CD8-positive, alpha-beta memory T cell (primary cell): ENCODE data around the gene NARF. TPM values are rescaled to one million over a fixed set of nuclear protein-coding genes. Genes with fewer than 3 reads are reported as not detected.

Source experiments
- CTCF ChIA-PET: fragments of 350-600 bp; sonication (Branson Sonifier 250); formaldehyde crosslinking; loops from one replicate; lab custom pipeline; 2021; ENCODE audit warnings: antibody characterized with exemption; lab: Charles Lee
- POLR2A ChIA-PET: fragments of 350-600 bp; sonication (Branson Sonifier 250); formaldehyde crosslinking; loops from one replicate; lab custom pipeline; 2021; ENCODE audit warnings: antibody characterized with exemption; lab: Charles Lee
- DNase-seq, 5 donors: peaks; one replicate each; pipeline versions ENCODE4 v3.0.0 to v3.0.0-alpha.2; 2020 to 2022; ENCODE audit warnings: mixed read lengths in 1 of 5
- H3K27ac ChIP-seq: one replicate; pipeline ENCODE4 v1.7.0; 2013; ENCODE audit warnings: low read depth, mild to moderate bottlenecking, low read length, moderate library complexity
- H3K27me3 ChIP-seq: 2 replicates; pipeline ENCODE4 v1.7.0; 2013; ENCODE audit warnings: low read length, mild to moderate bottlenecking; ENCODE audit not compliant: insufficient read depth, poor library complexity, severe bottlenecking
- H3K36me3 ChIP-seq: 2 replicates; pipeline ENCODE4 v1.7.0; 2013; ENCODE audit warnings: mild to moderate bottlenecking, low read length, moderate library complexity; ENCODE audit not compliant: insufficient read depth
- H3K4me1 ChIP-seq: 2 replicates; pipeline ENCODE4 v1.7.0; 2013; ENCODE audit warnings: mild to moderate bottlenecking, low read length, moderate library complexity; ENCODE audit not compliant: insufficient read depth
- H3K4me3 ChIP-seq: 2 replicates; pipeline ENCODE4 v1.7.0; 2013; ENCODE audit warnings: mild to moderate bottlenecking, low read length
- H3K9me3 ChIP-seq: 2 replicates; pipeline ENCODE4 v1.7.0; 2013; ENCODE audit warnings: mild to moderate bottlenecking, low read length
- H3K27ac Mint-ChIP-seq, 8 donors: one replicate each; pipeline ENCODE4 v1.8.0; 2020 to 2021; ENCODE audit warnings: mixed read lengths in 8 of 8, mild to moderate bottlenecking in 6 of 8, inconsistent platforms in 3 of 8, moderate library complexity in 3 of 8
- H3K27me3 Mint-ChIP-seq, 2 donors: one replicate each; pipeline ENCODE4 v1.8.0; 2020 to 2021; ENCODE audit warnings: mixed read lengths in 2 of 2, mild to moderate bottlenecking in 1 of 2, moderate library complexity in 1 of 2
- H3K36me3 Mint-ChIP-seq, 3 donors: one replicate each; pipeline ENCODE4 v1.8.0; 2020 to 2021; ENCODE audit warnings: mixed read lengths in 3 of 3, inconsistent platforms in 1 of 3, mild to moderate bottlenecking in 1 of 3
- H3K4me1 Mint-ChIP-seq, 3 donors: one replicate each; pipeline ENCODE4 v1.8.0; 2020 to 2021; ENCODE audit warnings: mixed read lengths in 3 of 3, inconsistent platforms in 1 of 3, mild to moderate bottlenecking in 1 of 3
- H3K4me3 Mint-ChIP-seq, 7 donors: one replicate each; pipeline ENCODE4 v1.8.0; 2020 to 2021; ENCODE audit warnings: mixed read lengths in 7 of 7, mild to moderate bottlenecking in 6 of 7, moderate library complexity in 4 of 7, inconsistent platforms in 2 of 7
- H3K9me3 Mint-ChIP-seq, 5 donors: one replicate each; pipeline ENCODE4 v1.8.0; 2020 to 2022; ENCODE audit warnings: mixed read lengths in 5 of 5, mild to moderate bottlenecking in 3 of 5, moderate library complexity in 2 of 5, inconsistent platforms in 1 of 5
- polyA plus RNA-seq: library from polyadenylated mRNA; unstranded; fragments of 300-500 nt; fragmentation: Illumina TruSeq; gene quantifications from one replicate; pipeline ENCODE4 v1.2.3, GENCODE V29; 2021
- total RNA-seq, 2 experiments: library from RNA; stranded (reverse); gene quantifications; one replicate each; pipeline ENCODE4 v1.2.3, GENCODE V29; 2021

The NARF gene
- total and polyA plus RNA-seq, 3 experiments from 2014 or later, result 62.2 to 95.3 (median 63.0) TPM

DNA sequence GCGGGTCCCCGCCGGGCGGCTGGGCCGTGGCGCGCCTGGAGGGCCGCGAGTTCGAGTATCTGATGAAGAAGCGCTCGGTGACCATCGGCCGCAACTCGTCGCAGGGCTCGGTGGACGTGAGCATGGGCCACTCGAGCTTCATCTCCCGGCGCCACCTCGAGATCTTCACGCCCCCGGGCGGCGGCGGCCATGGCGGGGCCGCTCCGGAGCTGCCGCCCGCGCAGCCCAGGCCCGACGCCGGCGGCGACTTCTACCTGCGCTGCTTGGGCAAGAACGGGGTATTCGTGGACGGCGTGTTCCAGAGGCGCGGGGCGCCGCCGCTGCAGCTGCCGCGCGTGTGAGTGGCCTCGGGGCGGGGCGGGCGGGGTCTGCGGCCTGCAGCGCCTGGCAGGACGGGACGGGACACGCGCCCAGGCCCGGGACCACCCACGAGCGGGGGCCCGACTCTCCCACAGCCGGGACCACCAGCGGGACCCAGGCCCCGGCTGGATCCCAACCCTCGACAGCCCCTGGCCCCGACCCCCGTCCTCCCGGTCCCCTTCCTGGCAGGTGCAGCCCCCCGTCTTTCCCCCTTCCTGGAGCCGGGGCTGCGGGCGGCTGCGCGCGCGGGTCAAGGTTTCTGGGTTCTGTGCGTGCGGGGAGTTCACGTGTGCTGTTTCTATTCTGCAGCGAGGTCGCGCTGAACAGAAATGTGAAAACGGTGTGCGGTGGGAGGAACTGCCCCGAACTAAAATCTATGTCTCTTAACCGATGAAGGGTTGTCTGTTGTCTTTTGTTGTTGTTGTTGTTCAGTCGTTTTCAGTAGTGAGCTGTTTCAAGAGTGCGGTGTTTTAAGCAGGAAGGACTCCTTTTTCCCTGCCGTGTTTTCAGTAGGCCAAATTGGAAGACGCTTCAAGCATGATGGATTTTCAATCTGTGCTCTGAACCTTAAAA is 61.7 kb downstream of the NARF start:
- peak overlapping the region; percentile 53 for H3K27ac ChIP-seq
- Mint-ChIP-seq H3K4me3 (peak overlapping the region; percentile 85 to 97 (median 93)), H3K36me3 (peaks cover 0 to 9% (median 0%) of the 10 kb centered on the region in 3 donors), H3K4me1 (peaks cover 26 to 41% (median 40%) of the 10 kb centered on the region in 3 donors), H3K27ac (peak overlapping the region; percentile 84 to 97 (median 90)), H3K27me3 (no peaks in the 10 kb centered on the region), H3K9me3 (no peaks in the 10 kb centered on the region)
- CTCF ChIA-PET, result interaction anchor here (1.1 to 2.4 kb wide), 3 partner anchors 17 to 31 kb away, joined by 3 to 5 read pairs (median 3); no protein-coding TSS in a partner anchor
- H3K9me3 ChIP-seq, result no peaks in the 10 kb centered on the region
- POLR2A ChIA-PET, result interaction anchor here (1.0 to 1.7 kb wide), 7 partner anchors 8 to 497 kb away, joined by 3 to 12 read pairs (median 5); partner anchors contain the start of genes CENPX, LRRC45 and NARF
- H3K27me3 ChIP-seq, result no peaks in the 10 kb centered on the region
- H3K4me1 ChIP-seq, result peaks cover 13% of the 10 kb centered on the region
- H3K36me3 ChIP-seq, result no peaks in the 10 kb centered on the region
- H3K4me3 ChIP-seq, result peak overlapping the region; percentile 56
- peak; percentile 19 to 59 (median 40) for DNase-seq

DNA sequence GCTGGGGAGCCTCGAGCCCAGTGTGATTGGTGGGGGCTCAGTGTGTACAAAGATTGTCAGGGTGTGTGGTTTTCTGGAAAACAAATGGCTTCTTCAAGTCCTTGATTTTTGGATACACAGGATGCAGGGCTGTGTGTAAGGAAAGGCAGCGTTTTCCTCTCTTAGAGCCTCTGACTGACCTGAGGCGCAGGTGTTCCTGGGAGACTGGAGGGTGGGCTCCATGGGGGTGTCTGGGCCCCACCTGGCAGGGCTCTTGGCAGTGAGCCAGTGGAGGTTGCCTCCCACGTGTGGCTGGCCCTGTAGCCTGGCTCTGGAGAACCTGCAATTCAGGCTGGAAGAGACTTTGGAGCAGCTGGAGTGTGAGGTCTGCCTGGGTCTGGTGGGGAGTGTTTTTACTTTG is 66.0 kb downstream of the NARF start:
- H3K4me3 Mint-ChIP-seq, result peak overlapping the region in 5 of 7 donors; percentile 17 to 54 (median 37)

DNA sequence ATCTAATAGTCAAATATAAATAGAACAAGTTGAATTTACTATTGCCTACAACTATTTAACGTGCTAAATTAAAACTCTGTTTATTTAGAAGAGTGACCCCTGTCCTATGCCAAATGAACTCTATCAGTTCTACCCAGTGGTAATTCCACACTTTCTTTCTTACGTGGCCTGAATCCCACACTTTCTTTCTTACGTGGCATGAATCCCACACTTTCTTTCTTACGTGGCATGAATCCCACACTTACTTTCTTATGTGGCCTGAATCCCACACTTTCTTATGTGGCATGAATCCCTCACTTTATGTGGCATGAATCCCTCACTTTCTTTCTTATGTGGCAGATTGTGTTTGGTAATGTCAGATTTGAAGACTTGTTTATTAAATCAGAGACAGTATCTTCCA is 67.2 kb downstream of the NARF start:
- no peak overlapping the region for H3K4me3 ChIP-seq
- H3K27ac ChIP-seq, result no peak overlapping the region
- peaks cover 0 to 8% (median 2%) of the 10 kb centered on the region in 3 donors for H3K36me3 Mint-ChIP-seq
- POLR2A ChIA-PET, result no interaction called here
- no peaks in the 10 kb centered on the region for H3K27me3 ChIP-seq
- H3K27ac Mint-ChIP-seq, result peak overlapping the region in 7 of 8 donors; percentile 23 to 90 (median 66)
- H3K4me1 Mint-ChIP-seq, result peaks cover 54 to 84% (median 68%) of the 10 kb centered on the region in 3 donors
- H3K36me3 ChIP-seq, result no peaks in the 10 kb centered on the region
- H3K27me3 Mint-ChIP-seq, result no peaks in the 10 kb centered on the region
- H3K4me1 ChIP-seq, result peaks cover 25% of the 10 kb centered on the region
- CTCF ChIA-PET, result no interaction called here
- H3K9me3 Mint-ChIP-seq, result no peaks in the 10 kb centered on the region
- no peak for DNase-seq
- H3K4me3 Mint-ChIP-seq, result peak overlapping the region in 1 of 7 donors; percentile 56
- H3K9me3 ChIP-seq, result no peaks in the 10 kb centered on the region

More for the DNA sequence above, 66.0 kb downstream of the NARF start:
- Histone ChIP-seq H3K4me1 (peaks cover 23% of the 10 kb centered on the region), H3K36me3 (no peaks in the 10 kb centered on the region), H3K4me3 (no peak overlapping the region), H3K9me3 (no peaks in the 10 kb centered on the region), H3K27me3 (no peaks in the 10 kb centered on the region), H3K27ac (no peak overlapping the region)
- ChIA-PET POLR2A (no interaction called here), CTCF (no interaction called here)
- DNase-seq, result no peak
- H3K4me1 Mint-ChIP-seq, result peaks cover 51 to 78% (median 66%) of the 10 kb centered on the region in 3 donors
- no peaks in the 10 kb centered on the region for H3K27me3 Mint-ChIP-seq
- H3K27ac Mint-ChIP-seq, result peak overlapping the region in 5 of 8 donors; percentile 33 to 92 (median 62)
- H3K36me3 Mint-ChIP-seq, result peaks cover 0 to 9% (median 2%) of the 10 kb centered on the region in 3 donors
- no peaks in the 10 kb centered on the region for H3K9me3 Mint-ChIP-seq

DNA sequence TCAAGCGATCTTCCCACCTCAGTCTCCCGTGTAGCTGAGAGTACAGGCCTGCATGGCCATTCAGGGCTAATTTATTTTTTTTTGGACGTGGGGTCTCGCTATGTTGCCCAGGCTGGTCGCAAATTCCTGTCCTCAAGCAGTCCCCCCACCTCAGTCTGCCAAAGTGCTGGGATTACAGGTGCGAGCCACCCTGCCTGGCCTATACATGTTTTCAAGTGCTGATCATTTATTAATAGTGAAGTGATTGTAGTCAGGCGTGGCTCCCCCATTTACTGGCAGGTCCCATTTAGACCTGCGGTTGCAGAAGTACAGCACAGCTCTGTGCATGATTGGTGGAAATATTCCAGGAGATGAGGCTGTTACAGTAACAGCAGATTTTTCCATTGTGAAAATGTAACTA is 69.4 kb downstream of the NARF start:
- H3K27me3 Mint-ChIP-seq, result no peaks in the 10 kb centered on the region
- peak overlapping the region in 1 of 7 donors; percentile 52 for H3K4me3 Mint-ChIP-seq
- no peak for DNase-seq
- peaks cover 53 to 75% (median 57%) of the 10 kb centered on the region in 3 donors for H3K4me1 Mint-ChIP-seq
- no peaks in the 10 kb centered on the region for H3K36me3 ChIP-seq
- H3K36me3 Mint-ChIP-seq, result peaks cover 0 to 7% (median 2%) of the 10 kb centered on the region in 3 donors
- H3K27ac ChIP-seq, result no peak overlapping the region
- H3K9me3 ChIP-seq, result no peaks in the 10 kb centered on the region
- POLR2A ChIA-PET, result interaction anchor here (1.5 kb wide), 1 partner anchor 8 kb away, joined by 5 read pairs; the partner anchor contains the start of gene FOXK2
- H3K9me3 Mint-ChIP-seq, result no peaks in the 10 kb centered on the region
- no peaks in the 10 kb centered on the region for H3K27me3 ChIP-seq
- CTCF ChIA-PET, result no interaction called here
- H3K27ac Mint-ChIP-seq, result peak overlapping the region in 7 of 8 donors; percentile 19 to 69 (median 55)
- peaks cover 24% of the 10 kb centered on the region for H3K4me1 ChIP-seq
- H3K4me3 ChIP-seq, result no peak overlapping the region

DNA sequence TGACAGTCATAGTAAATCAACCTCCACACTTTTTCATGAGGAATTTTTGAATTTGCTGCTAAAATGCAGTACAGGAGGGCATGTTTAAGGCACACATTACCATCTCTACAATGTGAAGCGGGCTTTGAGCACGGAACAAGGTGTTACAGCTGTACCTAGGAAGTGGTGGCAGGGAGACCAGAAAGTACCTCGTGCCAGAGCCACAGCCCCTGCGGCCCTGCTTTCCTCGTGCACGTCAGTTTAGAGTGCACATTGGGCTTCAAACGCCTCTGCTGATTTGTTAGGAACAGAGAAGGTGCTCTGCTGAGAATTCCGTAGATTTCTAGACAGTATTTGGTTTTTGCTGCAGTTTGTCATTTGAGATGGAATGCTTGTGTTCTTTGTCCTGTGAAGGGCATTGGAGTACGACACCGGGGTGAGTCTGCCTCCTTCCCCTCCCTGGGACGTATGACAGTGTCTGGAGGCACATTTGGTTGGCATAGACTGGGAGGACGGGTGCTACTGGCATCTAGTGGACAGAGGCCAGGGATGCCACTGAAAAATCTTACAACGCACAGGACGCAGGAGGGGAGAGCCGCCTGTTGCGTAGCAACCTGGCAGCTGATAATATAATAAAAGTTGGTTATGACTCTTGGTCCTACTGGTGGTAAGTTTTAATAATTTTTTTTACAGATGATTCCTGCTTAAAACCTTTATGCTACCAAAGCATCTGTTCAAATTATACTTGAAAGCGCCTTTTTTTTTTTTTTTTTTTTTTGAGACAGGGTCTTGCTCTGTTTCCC is 70.1 kb downstream of the NARF start:
- Mint-ChIP-seq H3K27ac (peak overlapping the region; percentile 30 to 85 (median 60)), H3K9me3 (no peaks in the 10 kb centered on the region), H3K4me3 (peak overlapping the region in 4 of 7 donors; percentile 8 to 53 (median 28)), H3K4me1 (peaks cover 52 to 76% (median 56%) of the 10 kb centered on the region in 3 donors), H3K36me3 (peaks cover 0 to 5% (median 2%) of the 10 kb centered on the region in 3 donors), H3K27me3 (no peaks in the 10 kb centered on the region)
- H3K27me3 ChIP-seq, result no peaks in the 10 kb centered on the region
- H3K9me3 ChIP-seq, result no peaks in the 10 kb centered on the region
- POLR2A ChIA-PET, result interaction anchor here (1.5 kb wide), 1 partner anchor 9 kb away, joined by 5 read pairs; the partner anchor contains the start of gene FOXK2
- no peaks in the 10 kb centered on the region for H3K36me3 ChIP-seq
- CTCF ChIA-PET, result no interaction called here
- peak in 1 of 5 donors; percentile 21 for DNase-seq
- no peak overlapping the region for H3K27ac ChIP-seq
- peaks cover 26% of the 10 kb centered on the region for H3K4me1 ChIP-seq
- no peak overlapping the region for H3K4me3 ChIP-seq

DNA sequence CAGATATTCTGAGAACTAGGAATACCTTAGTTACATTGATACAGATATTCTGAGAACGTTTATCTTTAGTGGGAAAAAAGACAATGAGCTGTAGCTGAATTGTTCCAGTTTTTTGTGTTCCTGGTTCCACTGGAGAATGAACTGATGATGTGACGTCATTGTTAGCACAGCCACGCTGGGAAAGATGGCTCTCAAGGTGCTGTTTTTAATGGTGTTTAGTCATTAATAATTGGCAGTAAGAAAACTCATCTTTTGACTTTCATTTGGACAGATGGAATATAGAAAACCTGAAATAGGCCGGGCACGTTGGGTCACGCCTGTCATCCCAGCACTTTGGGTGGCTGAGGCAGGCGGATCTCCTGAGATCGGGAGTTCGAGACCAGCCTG is 71.4 kb downstream of the NARF start:
- H3K36me3 Mint-ChIP-seq, result peaks cover 0 to 5% (median 2%) of the 10 kb centered on the region in 3 donors
- Histone ChIP-seq H3K4me3 (no peak overlapping the region), H3K27ac (no peak overlapping the region), H3K9me3 (no peaks in the 10 kb centered on the region), H3K4me1 (peaks cover 33% of the 10 kb centered on the region), H3K27me3 (no peaks in the 10 kb centered on the region), H3K36me3 (no peaks in the 10 kb centered on the region)
- no peak overlapping the region for H3K27ac Mint-ChIP-seq
- no peaks in the 10 kb centered on the region for H3K27me3 Mint-ChIP-seq
- ChIA-PET CTCF (no interaction called here), POLR2A (interaction anchor here (0.6 kb wide), 1 partner anchor 239 kb away, joined by 4 read pairs; no protein-coding TSS in a partner anchor)
- H3K4me3 Mint-ChIP-seq, result no peak overlapping the region
- no peaks in the 10 kb centered on the region for H3K9me3 Mint-ChIP-seq
- H3K4me1 Mint-ChIP-seq, result peaks cover 56 to 77% (median 58%) of the 10 kb centered on the region in 3 donors
- no peak for DNase-seq

- no peaks in the 10 kb centered on the region for H3K36me3 ChIP-seq
- CTCF ChIA-PET, result no interaction called here
- H3K4me3 Mint-ChIP-seq, result peak overlapping the region in 4 of 7 donors; percentile 4 to 57 (median 21)
- peak overlapping the region in 6 of 8 donors; percentile 10 to 98 (median 35) for H3K27ac Mint-ChIP-seq
- no peaks in the 10 kb centered on the region for H3K27me3 Mint-ChIP-seq
- no peak overlapping the region for H3K4me3 ChIP-seq
- H3K9me3 ChIP-seq, result no peaks in the 10 kb centered on the region
- no peaks in the 10 kb centered on the region for H3K27me3 ChIP-seq
- no peak for DNase-seq
- H3K4me1 Mint-ChIP-seq, result peaks cover 58 to 79% (median 58%) of the 10 kb centered on the region in 3 donors
- H3K9me3 Mint-ChIP-seq, result no peaks in the 10 kb centered on the region
- POLR2A ChIA-PET, result no interaction called here
- peaks cover 40% of the 10 kb centered on the region for H3K4me1 ChIP-seq
- H3K27ac ChIP-seq, result no peak overlapping the region
- H3K36me3 Mint-ChIP-seq, result peaks cover 0 to 7% (median 0%) of the 10 kb centered on the region in 3 donors
Measured at GRCh38 chr17:82531431-82531881, 72.9 kb downstream of the NARF start.
